Left cardiac atrium (tissue), 4 donors: ENCODE results near the gene ARID5B. TPM values are rescaled to one million over a fixed set of nuclear protein-coding genes. Genes with fewer than 3 reads are reported as not detected.

Experiments used
- ATAC-seq, 2 donors: fragments of 200-7000 bp; cut with Tn5 transposase; one replicate each; pipeline ENCODE4 v1.9.1; 2020; ENCODE audit warnings: mild to moderate bottlenecking in 2 of 2, moderate library complexity in 2 of 2
- DNase-seq: peaks from one replicate; pipeline ENCODE4 v3.0.0-alpha.2; 2020
- intact Hi-C, 2 donors: fragments of 100-400 bp; cut with DNase I; formaldehyde crosslinking; loops; one replicate each; pipeline versions ENCODE4 v1.14.1 to v1.15.1; 2022 to 2023
- total RNA-seq, 2 donors: library from RNA; stranded (reverse); fragmentation: NEBNext Ultra II Directional; extraction: Animal tissue kit (Norgen Biotek cat#: 25700); gene quantifications; one replicate each; pipeline ENCODE4 v1.2.1, GENCODE V29; 2021
- donor health status: DM: no; HTN: yes; CAD: no.
- donor health status: DM: no; HTN: yes; CAD: no; lungs with severe emphysema.
- donor health status: DM: yes; HTN: yes; CAD: no.
- donor health status: Dilated cardiomyopathy.

Gene ARID5B
- total RNA-seq, 2 donors from 2014 or later: 36.5 to 37.9 TPM

DNA sequence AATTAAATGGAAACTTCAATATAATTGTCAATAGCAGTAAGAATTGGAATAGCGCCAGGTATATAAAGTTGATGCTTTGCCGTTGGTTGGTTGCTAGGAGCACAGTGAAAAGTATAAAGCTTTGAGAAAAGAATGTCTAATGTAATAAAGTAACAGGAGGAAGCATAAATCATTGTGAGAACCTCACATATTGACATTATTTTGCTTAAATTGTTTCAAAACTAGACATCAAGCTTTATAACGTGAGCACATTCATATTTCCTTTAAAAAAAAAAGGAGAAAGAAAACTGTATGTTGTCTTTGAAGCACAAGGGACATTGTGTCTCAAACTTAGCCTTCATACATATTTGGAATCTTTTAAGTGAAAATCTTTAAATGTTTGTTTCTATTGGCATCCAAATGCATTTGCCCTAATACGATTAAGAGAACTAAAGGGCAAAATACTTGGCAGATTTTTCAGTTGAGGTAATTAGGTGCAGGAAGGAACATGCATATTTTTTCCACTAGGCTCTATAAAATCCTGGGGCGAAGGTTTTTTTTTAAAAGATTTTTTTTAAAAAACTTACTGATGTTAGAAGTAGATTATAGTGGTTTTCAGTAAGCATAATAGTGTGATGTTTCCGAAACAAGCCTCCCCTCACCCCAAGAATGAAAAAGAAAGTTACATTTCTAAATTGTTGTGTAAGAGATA, 92.4 kb downstream of the ARID5B start:
- ATAC-seq: no peak
- intact Hi-C loops: loop anchor here in 1 of 2 donors (5.0 kb wide), 1 partner anchor 92 kb away; the partner anchor contains the start of gene ARID5B

GRCh38 chr10:61994405-61995219, 93.1 kb downstream of the ARID5B start:
- intact Hi-C loops: loop anchor here in 1 of 2 donors (5.0 kb wide), 1 partner anchor 92 kb away; the partner anchor contains the start of gene ARID5B
- no peak for DNase-seq
- ATAC-seq: no peak

More for the DNA sequence above, 92.4 kb downstream of the ARID5B start:
- DNase-seq: no peak

DNA sequence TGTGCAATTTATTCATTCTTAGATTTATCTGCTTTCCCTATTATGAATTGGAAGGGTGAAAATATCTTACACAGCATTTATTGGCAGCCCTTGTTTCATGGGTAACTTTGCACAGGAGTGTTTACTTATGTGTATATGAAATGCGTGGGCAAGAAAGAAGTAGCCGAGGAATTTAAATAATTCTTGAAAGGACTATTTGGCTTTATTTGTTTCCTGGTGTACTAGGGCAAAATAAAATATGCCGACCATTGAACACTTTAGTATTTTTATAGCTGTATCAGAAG, 93.7 kb downstream of the ARID5B start:
- DNase-seq: no peak
- ATAC-seq: no peak
- intact Hi-C loops: no loop called here

GRCh38 chr10:61998937-61999336, 97.4 kb downstream of the ARID5B start:
- intact Hi-C loops: no loop called here
- no peak for ATAC-seq

DNA sequence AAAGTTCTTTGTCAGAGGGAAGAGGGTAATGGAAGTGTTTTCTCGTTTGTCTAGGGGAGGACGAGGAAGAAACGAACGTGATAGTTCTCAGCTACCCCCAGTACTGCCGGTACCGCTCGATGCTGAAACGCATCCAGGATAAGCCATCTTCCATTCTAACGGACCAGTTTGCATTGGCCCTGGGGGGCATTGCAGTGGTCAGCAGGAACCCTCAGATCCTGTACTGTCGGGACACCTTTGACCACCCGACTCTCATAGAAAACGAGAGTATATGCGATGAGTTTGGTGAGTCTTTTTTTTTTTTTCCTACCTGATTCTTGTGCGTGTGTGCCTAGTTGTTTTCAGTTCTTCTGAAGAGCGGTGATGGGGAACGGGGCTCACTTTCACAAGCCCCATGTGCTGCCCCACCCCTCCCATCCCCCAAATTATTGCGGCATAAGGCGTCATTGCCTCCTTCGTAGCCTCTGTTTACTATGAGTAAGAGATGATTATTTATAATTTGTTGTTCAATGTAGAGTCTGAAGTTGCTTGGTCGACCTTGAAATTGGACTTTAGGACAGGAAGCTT, 98.6 kb downstream of the ARID5B start:
- ATAC-seq (no peak), DNase-seq (no peak)
- intact Hi-C loops: no loop called here

More at GRCh38 chr10:61998937-61999336, 97.4 kb downstream of the ARID5B start:
- no peak for DNase-seq

DNA sequence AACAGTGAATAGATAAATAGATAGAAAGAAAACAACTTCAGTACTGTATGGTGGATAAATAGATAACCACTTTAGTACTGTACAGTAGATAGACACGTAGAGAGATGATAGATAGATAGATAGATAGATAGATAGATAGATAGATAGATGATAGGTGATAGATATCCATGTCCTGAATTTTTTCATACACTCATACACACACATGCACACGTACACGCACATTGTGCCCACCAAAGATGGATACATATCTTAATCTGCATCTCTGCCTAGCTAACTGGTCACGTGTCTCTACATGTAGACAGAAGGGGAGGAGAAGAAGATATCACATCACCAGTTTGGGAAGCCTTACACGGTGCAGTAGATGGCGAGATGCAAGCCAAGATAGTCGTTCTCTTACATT, 99.2 kb downstream of the ARID5B start:
- DNase-seq: no peak
- intact Hi-C loops: no loop called here
- ATAC-seq: no peak

DNA sequence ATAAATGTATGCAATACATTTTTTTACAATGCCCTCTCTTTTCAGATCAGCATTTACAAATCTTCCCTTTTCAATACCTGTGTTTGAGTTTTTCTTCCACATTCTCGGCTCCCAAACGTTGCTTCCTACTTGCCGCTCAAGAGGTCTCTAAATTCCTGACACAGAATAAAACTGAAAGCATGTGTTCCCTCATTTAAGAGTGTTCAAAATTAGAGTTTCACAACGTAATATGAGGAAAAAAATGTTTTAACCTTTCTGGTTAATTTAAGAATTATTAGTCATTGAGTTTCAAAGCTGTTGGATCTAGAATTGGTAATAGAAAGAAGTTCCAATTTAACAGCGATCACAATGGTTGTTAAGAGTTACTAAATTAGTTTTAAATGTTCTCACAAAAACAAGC, 100.4 kb downstream of the ARID5B start:
- ATAC-seq (no peak), DNase-seq (no peak)
- intact Hi-C loops: no loop called here

GRCh38 chr10:62002753-62003152, 101.3 kb downstream of the ARID5B start:
- no peak for DNase-seq
- intact Hi-C loops: no loop called here
- no peak for ATAC-seq

DNA sequence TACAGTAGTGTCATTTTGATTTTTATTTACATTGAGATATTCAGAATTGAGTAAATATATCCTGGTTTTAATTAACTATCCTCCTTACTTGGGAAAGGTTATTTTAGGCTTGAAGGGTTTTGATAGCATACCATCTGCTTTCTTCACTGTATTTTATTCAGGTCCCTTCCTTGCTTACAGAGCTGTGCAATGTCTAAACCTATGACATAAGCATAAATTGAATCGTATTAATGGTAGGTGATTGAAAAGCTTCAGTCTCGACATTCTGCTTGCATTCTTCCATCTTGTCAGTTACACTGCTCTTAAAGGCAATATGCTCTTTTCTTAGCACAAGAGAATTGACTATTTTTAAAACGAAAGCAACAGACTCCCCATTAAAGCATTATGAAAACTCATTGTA, 102.5 kb downstream of the ARID5B start:
- no peak for DNase-seq
- intact Hi-C loops: no loop called here
- ATAC-seq: no peak

DNA sequence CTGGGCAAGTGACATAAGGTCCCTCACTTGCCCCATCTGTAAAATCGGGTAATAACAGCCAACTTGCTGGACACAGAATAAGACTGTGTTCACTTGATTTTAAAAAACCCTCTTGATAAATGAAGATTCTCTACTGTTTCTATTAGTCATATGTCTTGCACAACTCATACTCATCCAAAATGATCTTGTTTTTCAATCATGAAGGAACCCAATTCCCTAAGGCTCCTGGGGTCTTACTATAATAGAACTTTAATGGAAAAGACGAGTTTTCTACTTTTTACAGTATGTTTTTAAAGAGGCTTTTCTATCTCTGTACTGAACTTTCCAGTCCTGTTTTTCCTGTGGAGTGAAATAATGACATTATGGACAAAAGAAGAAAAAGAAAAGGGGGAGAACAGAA, 103.8 kb downstream of the ARID5B start:
- DNase-seq (no peak), ATAC-seq (peak in 1 of 2 donors; percentile 54)
- intact Hi-C loops: no loop called here

DNA sequence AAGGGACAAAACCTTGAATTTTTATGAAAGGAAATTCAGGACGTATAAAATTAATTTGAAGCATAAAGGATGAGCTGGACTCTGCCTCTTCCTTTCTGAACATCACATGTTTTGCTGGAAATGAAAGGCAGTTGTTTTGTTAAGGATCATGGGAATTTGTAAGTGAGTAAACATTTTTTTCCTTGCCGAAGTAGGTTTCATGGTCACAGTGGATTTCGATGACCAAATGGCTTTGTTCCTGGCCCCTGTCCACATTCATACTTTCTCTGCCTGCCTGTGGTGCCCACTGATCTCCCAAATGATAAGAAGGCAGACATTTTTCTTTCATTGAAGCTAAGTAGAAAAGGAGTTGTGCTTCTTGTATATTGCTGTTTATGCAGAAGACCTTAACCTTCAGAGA, 104.2 kb downstream of the ARID5B start:
- ATAC-seq: no peak
- intact Hi-C loops: no loop called here
- no peak for DNase-seq

- intact Hi-C loops: no loop called here
Observed at GRCh38 chr10:62007145-62007544, 105.6 kb downstream of the ARID5B start.

GRCh38 chr10:62008196-62008595, 106.7 kb downstream of the ARID5B start:
- ATAC-seq (no peak), DNase-seq (no peak)
- intact Hi-C loops: no loop called here

More at GRCh38 chr10:62007145-62007544, 105.6 kb downstream of the ARID5B start:
- ATAC-seq (no peak), DNase-seq (no peak)

DNA sequence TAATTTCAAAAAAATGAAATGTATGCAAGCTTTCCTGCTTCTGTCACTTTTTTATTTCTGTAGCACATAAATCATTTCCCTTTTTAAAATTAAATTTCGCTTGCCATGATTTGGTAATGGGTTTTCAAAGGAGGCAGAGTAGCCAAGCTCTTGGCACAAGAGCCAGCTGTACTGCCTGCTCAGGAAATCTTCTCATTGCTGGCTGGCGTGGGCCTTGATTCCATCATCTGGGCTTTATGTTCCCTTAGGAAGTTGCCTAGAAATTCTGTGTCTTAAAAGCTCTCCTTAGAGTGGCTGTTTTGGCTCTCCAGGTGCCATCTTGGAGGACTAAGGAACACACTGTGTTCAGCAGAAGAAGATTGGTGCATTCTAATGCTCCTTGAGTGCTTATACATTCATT, 107.4 kb downstream of the ARID5B start:
- intact Hi-C loops: no loop called here
- ATAC-seq (no peak), DNase-seq (no peak)

- intact Hi-C loops: no loop called here
- DNase-seq: no peak
- no peak for ATAC-seq
Observed at GRCh38 chr10:62010366-62010765, 108.9 kb downstream of the ARID5B start.

DNA sequence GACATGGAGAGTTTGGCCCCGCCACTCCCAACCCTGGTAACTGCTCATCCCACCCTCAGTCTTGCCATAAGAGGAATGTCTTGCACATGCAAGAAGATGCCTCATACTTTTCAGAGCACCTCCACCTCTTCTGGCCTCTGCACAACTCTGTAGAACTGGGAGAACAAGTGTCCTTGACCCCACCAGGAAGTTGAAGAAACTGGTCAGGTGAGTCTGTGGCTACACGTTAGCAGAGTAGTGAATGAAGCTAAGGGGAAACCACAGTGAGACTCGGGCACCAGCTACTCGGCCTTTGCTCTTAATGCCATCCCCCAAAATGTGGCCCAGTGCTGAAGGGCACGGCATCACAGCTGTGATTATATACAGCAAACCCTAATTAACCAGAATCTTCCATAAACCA, 110.1 kb downstream of the ARID5B start:
- intact Hi-C loops: no loop called here
- DNase-seq (no peak), ATAC-seq (no peak)

DNA sequence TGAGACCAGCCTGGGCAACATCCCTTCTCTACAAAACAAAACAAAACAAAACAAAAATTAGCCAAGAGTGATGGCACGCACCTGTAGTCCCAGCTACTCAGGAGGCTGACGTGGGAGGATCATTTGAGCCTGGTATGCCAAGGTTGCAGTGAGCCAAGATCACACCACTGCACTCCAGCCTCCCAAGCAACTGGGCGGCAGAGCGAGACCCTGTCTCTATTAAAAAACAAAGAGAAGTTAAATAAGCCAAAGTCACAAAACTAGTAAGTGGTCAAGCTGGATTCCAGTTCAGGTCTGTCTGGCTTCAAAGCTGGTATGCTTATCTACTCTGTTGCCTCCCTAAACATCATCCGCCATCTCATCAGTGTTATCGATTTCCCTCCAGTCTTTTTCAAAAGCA, 110.8 kb downstream of the ARID5B start:
- intact Hi-C loops: no loop called here

GRCh38 chr10:62014510-62014909, 113.0 kb downstream of the ARID5B start:
- intact Hi-C loops: no loop called here
- no peak for DNase-seq
- no peak for ATAC-seq

More for the DNA sequence above, 110.8 kb downstream of the ARID5B start:
- ATAC-seq (no peak), DNase-seq (no peak)

DNA sequence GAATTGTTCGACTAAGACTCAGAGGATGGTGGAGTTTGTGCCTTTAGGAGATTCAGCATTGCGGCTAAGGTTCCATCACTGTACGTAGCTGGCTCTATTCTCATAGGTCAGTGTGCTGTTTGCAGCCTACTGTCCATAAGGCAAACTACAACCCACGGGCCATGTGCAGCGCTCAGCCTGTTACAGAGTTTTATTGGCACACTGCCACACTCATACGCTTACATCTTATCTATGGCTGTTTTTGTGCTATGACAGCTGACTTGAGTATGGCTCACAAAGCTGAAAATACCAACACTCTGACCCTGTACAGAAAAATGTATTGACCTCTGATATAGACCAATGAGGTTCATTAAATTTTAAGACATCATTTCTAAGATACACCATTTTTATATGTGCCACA, 114.5 kb downstream of the ARID5B start:
- DNase-seq (no peak), ATAC-seq (peak; percentile 30 to 57)
- intact Hi-C loops: no loop called here
